Stimulated activated naive CD8-positive, alpha-beta T cell treated with anti-CD3 and anti-CD28 coated beads, Interleukin-15, Interleukin-2, amounts not matched to agents 100 ng/mL and 50 ng/mL, for 24 hours (primary cell): ENCODE data around the gene OTX2.

Source experiments
- H3K27ac Mint-ChIP-seq: one replicate; pipeline ENCODE4 v1.8.0; 2021; ENCODE audit warnings: mild to moderate bottlenecking, mixed read lengths
- H3K27me3 Mint-ChIP-seq: one replicate; pipeline ENCODE4 v1.8.0; 2021; ENCODE audit warnings: mixed read lengths
- H3K36me3 Mint-ChIP-seq: one replicate; pipeline ENCODE4 v1.8.0; 2021; ENCODE audit warnings: low read depth, mixed read lengths
- H3K4me1 Mint-ChIP-seq: one replicate; pipeline ENCODE4 v1.8.0; 2021; ENCODE audit warnings: low read depth, mixed read lengths
- H3K4me3 Mint-ChIP-seq: one replicate; pipeline ENCODE4 v1.8.0; 2021; ENCODE audit warnings: mild to moderate bottlenecking, mixed read lengths
- H3K9me3 Mint-ChIP-seq: one replicate; pipeline ENCODE4 v1.8.0; 2021; ENCODE audit warnings: mixed read lengths

Gene OTX2

DNA sequence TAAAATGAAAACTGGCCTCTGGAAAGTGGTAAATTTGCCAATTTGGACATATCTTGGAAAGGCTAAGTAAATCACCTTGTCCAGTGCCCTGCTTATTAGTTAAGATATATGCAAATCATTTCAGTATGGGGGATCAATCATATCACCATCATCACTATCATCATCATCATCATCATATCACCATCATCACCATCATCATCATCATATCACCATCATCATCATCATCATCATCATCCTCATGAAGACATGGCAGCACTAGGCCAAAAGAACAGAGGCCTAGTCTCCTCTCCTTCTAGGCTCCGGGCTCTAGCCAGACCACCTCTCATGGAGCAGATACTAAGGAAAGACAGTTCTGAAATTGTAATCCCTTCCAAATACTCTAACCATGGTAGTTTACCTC lies 20.3 kb downstream of the OTX2 start:
- Mint-ChIP-seq H3K27ac (no peak overlapping the region), H3K9me3 (no peaks in the 10 kb centered on the region), H3K27me3 (peaks cover 48% of the 10 kb centered on the region), H3K36me3 (no peaks in the 10 kb centered on the region), H3K4me3 (no peak overlapping the region), H3K4me1 (no peaks in the 10 kb centered on the region)

DNA sequence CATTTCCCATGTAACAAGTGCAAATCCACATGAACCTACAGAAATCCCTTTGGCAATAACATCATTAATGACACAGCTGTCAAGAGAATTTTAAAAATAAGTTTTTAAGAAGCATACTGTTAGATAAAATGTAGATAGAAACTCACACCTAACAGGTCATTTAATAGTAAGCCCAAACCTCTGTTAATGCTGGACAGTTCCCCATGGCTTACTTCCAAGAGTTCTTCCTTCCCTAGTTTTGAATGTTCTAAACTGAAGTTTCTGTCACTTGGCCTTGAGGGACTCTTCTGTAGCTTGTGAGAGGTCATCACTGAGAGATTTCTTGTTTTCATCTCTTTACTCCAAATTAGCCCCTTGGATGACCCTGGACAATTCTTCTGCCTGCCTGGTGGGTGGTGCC lies 22.7 kb downstream of the OTX2 start:
- Mint-ChIP-seq H3K4me1 (no peaks in the 10 kb centered on the region), H3K27ac (no peak overlapping the region), H3K9me3 (no peaks in the 10 kb centered on the region), H3K36me3 (no peaks in the 10 kb centered on the region), H3K27me3 (peaks cover 44% of the 10 kb centered on the region), H3K4me3 (no peak overlapping the region)

- Mint-ChIP-seq H3K27ac (no peak overlapping the region), H3K4me1 (no peaks in the 10 kb centered on the region), H3K27me3 (peaks cover 27% of the 10 kb centered on the region), H3K9me3 (no peaks in the 10 kb centered on the region), H3K36me3 (no peaks in the 10 kb centered on the region), H3K4me3 (no peak overlapping the region)
Measured at GRCh38 chr14:56782711-56783110, 27.6 kb downstream of the OTX2 start.

DNA sequence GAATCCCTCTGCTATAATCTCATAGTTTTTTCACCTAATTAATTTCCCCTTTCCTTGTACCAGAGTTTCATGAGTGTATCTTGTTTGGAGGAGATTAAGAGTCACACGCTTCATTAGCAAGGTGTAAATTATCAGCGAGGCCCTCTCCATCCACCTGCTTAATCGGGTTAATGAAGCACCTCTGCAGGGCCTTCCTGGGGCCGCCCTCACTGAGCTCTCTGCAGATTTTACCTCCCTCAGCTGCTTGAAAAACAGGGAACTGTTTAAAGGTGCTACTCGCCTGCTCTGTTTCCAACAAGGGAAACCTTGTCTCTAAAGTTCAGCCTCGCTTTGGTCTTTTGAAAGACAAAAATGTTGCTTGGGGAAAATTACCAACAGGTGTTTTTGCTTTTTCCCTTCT lies 35.8 kb downstream of the OTX2 start:
- Mint-ChIP-seq H3K36me3 (no peaks in the 10 kb centered on the region), H3K4me1 (no peaks in the 10 kb centered on the region), H3K4me3 (no peak overlapping the region), H3K9me3 (no peaks in the 10 kb centered on the region), H3K27me3 (peaks cover 19% of the 10 kb centered on the region), H3K27ac (no peak overlapping the region)

DNA sequence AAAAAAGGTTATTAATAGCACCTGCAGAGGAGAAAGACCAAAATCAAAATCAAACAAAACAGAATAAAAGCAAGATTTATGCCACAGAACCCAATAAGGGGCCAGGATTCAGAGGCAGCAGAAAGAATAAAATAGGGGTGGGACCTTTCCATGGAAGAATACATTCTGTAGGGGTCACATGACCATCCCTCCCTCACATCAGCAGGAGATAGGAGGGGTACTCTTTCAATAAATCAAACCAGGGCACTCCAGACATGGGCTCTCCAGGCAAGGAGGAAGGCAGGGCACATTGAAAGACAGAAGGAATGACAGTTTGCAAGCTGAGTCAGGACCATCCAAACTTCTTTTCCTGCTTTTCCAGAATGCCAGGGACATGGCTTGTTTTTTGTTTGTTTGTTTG lies 39.8 kb downstream of the OTX2 start:
- Mint-ChIP-seq H3K9me3 (no peaks in the 10 kb centered on the region), H3K27me3 (peaks cover 3% of the 10 kb centered on the region), H3K36me3 (no peaks in the 10 kb centered on the region), H3K4me3 (no peak overlapping the region), H3K4me1 (no peaks in the 10 kb centered on the region), H3K27ac (no peak overlapping the region)

GRCh38 chr14:56760164-56760914 lies 49.9 kb downstream of the OTX2 start:
- no peak overlapping the region for H3K4me3 Mint-ChIP-seq
- no peaks in the 10 kb centered on the region for H3K4me1 Mint-ChIP-seq

GRCh38 chr14:56759633-56760032 lies 50.6 kb downstream of the OTX2 start:
- H3K9me3 Mint-ChIP-seq = no peaks in the 10 kb centered on the region

More at GRCh38 chr14:56760164-56760914, 49.9 kb downstream of the OTX2 start:
- Mint-ChIP-seq H3K36me3 (no peaks in the 10 kb centered on the region), H3K9me3 (no peaks in the 10 kb centered on the region), H3K27ac (no peak overlapping the region), H3K27me3 (peaks cover 3% of the 10 kb centered on the region)

DNA sequence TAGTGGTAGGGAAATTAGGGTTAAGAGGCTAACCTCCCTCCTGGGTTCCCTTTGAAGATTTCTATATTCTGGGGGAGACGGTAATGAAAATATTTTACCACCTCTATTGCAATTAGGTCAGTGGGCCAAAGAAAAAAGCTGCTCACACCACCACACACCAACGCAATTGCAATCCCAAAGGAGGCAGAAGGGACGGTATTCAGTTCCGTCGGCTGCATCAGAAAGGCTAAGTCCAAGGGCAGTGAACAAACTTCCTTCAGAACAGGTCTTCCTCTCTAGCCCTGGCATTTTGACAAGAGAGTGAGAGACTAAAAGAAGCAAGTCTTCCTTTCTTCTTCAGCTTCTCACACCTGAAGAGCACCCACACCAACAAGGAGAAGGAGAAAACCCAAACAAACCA lies 51.2 kb downstream of the OTX2 start:
- Mint-ChIP-seq H3K9me3 (no peaks in the 10 kb centered on the region), H3K4me3 (no peak overlapping the region), H3K27ac (no peak overlapping the region), H3K4me1 (no peaks in the 10 kb centered on the region), H3K27me3 (peaks cover 3% of the 10 kb centered on the region), H3K36me3 (no peaks in the 10 kb centered on the region)

More at GRCh38 chr14:56759633-56760032, 50.6 kb downstream of the OTX2 start:
- Mint-ChIP-seq H3K4me1 (no peaks in the 10 kb centered on the region), H3K27ac (no peak overlapping the region), H3K36me3 (no peaks in the 10 kb centered on the region), H3K4me3 (no peak overlapping the region), H3K27me3 (peaks cover 3% of the 10 kb centered on the region)

- Mint-ChIP-seq H3K27ac (no peak overlapping the region), H3K27me3 (peaks cover 8% of the 10 kb centered on the region), H3K36me3 (no peaks in the 10 kb centered on the region), H3K4me3 (no peak overlapping the region), H3K9me3 (no peaks in the 10 kb centered on the region), H3K4me1 (no peaks in the 10 kb centered on the region)
Measured at GRCh38 chr14:56754921-56755320, 55.4 kb downstream of the OTX2 start.

GRCh38 chr14:56753396-56753795 lies 56.9 kb downstream of the OTX2 start:
- no peaks in the 10 kb centered on the region for H3K36me3 Mint-ChIP-seq
- no peaks in the 10 kb centered on the region for H3K9me3 Mint-ChIP-seq
- H3K4me1 Mint-ChIP-seq = no peaks in the 10 kb centered on the region
- H3K27me3 Mint-ChIP-seq = peaks cover 8% of the 10 kb centered on the region
- H3K4me3 Mint-ChIP-seq = no peak overlapping the region
- H3K27ac Mint-ChIP-seq = no peak overlapping the region

GRCh38 chr14:56752428-56752827 lies 57.9 kb downstream of the OTX2 start:
- Mint-ChIP-seq H3K9me3 (no peaks in the 10 kb centered on the region), H3K4me1 (no peaks in the 10 kb centered on the region), H3K27ac (no peak overlapping the region), H3K4me3 (no peak overlapping the region), H3K27me3 (peaks cover 12% of the 10 kb centered on the region), H3K36me3 (no peaks in the 10 kb centered on the region)

DNA sequence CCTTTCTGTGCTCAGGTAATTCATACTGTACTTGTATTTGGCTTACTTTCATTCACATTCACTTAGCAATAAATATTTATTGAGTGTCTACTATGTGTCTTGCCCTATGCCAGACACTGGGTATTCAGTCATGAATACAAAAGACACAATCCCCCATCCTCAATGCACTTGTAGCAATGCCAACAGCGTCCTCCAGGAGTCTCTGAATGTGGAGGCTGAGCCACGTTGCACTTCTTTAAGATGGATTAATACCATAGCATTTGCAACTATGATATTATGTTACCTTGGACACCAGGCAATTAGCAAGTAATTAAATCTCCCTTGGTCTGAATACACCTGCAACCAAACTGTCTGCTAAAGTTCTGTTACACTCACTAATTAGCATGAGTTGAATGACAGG lies 58.8 kb downstream of the OTX2 start:
- Mint-ChIP-seq H3K27ac (no peak overlapping the region), H3K4me1 (no peaks in the 10 kb centered on the region), H3K9me3 (no peaks in the 10 kb centered on the region), H3K36me3 (no peaks in the 10 kb centered on the region), H3K4me3 (no peak overlapping the region), H3K27me3 (peaks cover 11% of the 10 kb centered on the region)
